GM18519 (cell line): Measurements from ENCODE around the gene SH3RF3.

Experiments
- ATAC-seq: cut with Tn5 transposase; IDR thresholded peaks from one replicate; pipeline ENCODE4 v1.9.1; 2021; ENCODE audit warnings: mild to moderate bottlenecking, moderate library complexity; ENCODE audit not compliant: unreplicated experiment, low FRiP score

Gene SH3RF3

GRCh38 chr2:109128616-109129355, at the start of gene SH3RF3:
Gene SH3RF3 (plus strand): TSS chr2:109129205.
- no peak for ATAC-seq

- no peak for ATAC-seq
Measured at GRCh38 chr2:109079590-109079989, 49.4 kb upstream of the SH3RF3 start.

- ATAC-seq = no peak
Measured at GRCh38 chr2:109080109-109080508, 48.9 kb upstream of the SH3RF3 start.

GRCh38 chr2:109080757-109081156, 48.2 kb upstream of the SH3RF3 start:
- no peak for ATAC-seq

- ATAC-seq = no peak
Measured at GRCh38 chr2:109081374-109081773, 47.6 kb upstream of the SH3RF3 start.

- ATAC-seq = no peak
Measured at GRCh38 chr2:109083771-109084170, 45.2 kb upstream of the SH3RF3 start.

- ATAC-seq = no peak
Measured at GRCh38 chr2:109084341-109084740, 44.7 kb upstream of the SH3RF3 start.

- ATAC-seq = no peak
Measured at GRCh38 chr2:109085912-109086742, 42.9 kb upstream of the SH3RF3 start.

- ATAC-seq = no peak
Measured at GRCh38 chr2:109086743-109087020, 42.3 kb upstream of the SH3RF3 start.

- ATAC-seq = no peak
Measured at GRCh38 chr2:109087055-109087663, 41.8 kb upstream of the SH3RF3 start.

- ATAC-seq = no peak
Measured at GRCh38 chr2:109089602-109090300, 39.3 kb upstream of the SH3RF3 start.

GRCh38 chr2:109091526-109091925, 37.5 kb upstream of the SH3RF3 start:
- ATAC-seq = no peak

GRCh38 chr2:109094144-109094543, 34.9 kb upstream of the SH3RF3 start:
- ATAC-seq = no peak

- ATAC-seq = no peak
Measured at GRCh38 chr2:109098251-109098920, 30.6 kb upstream of the SH3RF3 start.

- ATAC-seq = no peak
Measured at GRCh38 chr2:109098921-109099273, 30.1 kb upstream of the SH3RF3 start.

- ATAC-seq = no peak
Measured at GRCh38 chr2:109102588-109103233, 26.3 kb upstream of the SH3RF3 start.

GRCh38 chr2:109105113-109105512, 23.9 kb upstream of the SH3RF3 start:
- no peak for ATAC-seq

- no peak for ATAC-seq
Measured at GRCh38 chr2:109108740-109109139, 20.3 kb upstream of the SH3RF3 start.

GRCh38 chr2:109109342-109109741, 19.7 kb upstream of the SH3RF3 start:
- no peak for ATAC-seq

- ATAC-seq = no peak
Measured at GRCh38 chr2:109110170-109110569, 18.8 kb upstream of the SH3RF3 start.
